GM21390 (cell line): ENCODE data around the gene CLDND2.

Source experiments
- ATAC-seq: cut with Tn5 transposase; IDR thresholded peaks from one replicate; pipeline ENCODE4 v1.9.1; 2021; ENCODE audit not compliant: unreplicated experiment

CLDND2 gene

DNA sequence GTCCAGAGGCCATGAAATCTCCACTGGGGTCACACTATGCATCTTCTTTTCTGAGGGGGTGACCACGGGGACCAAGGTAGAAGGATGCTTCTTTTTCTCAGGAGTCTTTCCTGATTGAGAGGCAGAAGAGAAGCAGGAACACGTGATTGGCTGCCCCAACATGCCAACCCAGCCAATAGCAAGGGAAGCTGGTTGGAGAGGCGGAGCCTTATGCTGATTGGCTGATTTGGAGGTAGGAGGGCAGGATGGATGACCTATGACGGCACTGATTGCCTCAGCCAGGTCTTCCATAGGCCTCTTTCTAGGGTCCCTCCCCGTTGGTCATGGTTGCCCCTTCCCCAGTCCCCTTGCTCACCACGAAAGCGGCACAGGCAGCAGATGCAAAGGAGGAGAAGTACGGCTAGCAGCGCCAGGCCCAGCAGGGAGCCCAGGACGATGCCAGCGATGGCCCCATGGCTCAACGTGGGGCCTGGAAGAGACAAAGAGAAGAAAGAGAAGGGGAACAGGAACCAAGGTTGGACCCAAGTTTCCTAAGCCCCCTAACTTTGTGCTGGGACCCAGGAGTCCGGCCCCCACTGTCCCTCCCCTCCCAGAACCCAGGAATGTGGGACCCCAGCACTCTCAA is 34.9 kb downstream of the CLDND2 start:
- ATAC-seq: no peak

DNA sequence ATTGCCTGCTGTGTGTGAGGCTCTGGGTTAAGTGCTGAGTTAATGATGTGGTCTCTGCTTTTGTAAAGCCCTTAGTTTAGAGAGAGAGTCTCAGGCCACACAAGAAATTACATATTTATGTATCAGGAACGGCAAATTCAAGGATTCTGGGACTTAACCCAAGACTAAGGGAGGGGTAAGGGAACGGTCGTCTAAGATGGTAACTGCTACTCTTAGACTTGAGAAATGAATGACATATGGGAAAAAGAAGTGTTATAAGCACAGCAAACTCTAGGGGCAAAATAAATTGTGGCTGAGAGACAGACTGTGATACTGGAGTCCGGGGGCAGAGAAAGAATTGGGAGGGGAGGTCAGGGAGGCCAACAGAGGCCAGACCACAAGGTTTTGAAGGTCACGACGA is 37.1 kb downstream of the CLDND2 start:
- no peak for ATAC-seq

DNA sequence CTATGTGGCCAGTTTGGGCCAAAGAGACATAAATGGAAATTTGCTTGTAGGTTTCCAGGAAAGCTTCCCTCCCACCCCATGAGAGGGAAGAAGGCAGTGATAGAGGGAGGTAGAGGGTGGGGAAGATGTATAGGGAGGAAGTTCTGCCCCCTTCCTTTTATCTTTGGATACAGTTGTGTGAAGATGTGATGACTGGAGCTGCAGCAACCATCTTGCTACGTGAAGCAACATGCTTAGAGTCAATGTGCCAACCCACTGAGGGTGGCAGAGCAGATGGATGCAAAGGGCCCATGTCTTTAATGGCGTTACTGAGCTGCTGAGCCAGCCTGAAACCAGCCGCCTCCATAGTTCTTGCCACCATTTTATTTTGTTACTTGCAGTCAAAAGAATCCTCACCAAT is 37.6 kb downstream of the CLDND2 start:
- no peak for ATAC-seq

DNA sequence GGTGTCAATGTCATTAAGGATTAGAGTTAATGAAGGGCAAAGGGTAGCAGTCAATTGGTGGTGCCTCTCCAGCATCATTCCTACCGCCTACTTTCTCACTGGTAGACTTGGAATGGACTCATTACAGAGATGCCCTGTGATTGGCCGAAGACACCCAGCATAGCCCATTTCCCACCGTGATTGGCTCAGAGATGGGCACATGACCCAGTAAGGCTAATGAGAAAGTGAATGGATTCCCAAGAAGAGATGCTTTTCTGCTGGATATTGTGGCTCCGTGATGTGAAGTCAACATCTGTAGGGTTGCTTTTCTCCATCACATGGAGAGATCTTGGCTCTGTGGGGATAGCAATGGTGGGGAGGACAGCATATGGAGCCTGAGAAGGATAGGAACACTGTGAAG is 38.4 kb downstream of the CLDND2 start:
- ATAC-seq: no peak

DNA sequence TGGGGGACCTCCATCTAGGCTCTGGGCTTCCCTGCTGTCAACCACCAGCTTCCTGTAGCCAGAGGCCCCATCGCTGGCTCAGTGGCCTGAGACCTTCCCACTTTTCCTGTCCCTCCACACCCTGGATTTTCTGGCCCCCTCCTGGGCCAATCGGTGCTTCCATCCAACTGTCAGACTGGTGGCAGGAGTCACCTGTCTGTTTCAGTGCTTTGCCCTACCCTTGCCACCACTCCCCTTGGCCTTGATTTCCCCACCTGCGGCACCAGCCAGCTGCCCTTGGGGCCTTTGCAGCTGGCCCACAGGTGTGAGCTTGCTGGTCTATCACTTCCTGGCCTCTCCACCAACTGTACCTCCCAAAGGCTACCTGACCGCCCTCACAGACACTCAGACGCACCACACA is 39.4 kb downstream of the CLDND2 start:
- ATAC-seq: no peak

DNA sequence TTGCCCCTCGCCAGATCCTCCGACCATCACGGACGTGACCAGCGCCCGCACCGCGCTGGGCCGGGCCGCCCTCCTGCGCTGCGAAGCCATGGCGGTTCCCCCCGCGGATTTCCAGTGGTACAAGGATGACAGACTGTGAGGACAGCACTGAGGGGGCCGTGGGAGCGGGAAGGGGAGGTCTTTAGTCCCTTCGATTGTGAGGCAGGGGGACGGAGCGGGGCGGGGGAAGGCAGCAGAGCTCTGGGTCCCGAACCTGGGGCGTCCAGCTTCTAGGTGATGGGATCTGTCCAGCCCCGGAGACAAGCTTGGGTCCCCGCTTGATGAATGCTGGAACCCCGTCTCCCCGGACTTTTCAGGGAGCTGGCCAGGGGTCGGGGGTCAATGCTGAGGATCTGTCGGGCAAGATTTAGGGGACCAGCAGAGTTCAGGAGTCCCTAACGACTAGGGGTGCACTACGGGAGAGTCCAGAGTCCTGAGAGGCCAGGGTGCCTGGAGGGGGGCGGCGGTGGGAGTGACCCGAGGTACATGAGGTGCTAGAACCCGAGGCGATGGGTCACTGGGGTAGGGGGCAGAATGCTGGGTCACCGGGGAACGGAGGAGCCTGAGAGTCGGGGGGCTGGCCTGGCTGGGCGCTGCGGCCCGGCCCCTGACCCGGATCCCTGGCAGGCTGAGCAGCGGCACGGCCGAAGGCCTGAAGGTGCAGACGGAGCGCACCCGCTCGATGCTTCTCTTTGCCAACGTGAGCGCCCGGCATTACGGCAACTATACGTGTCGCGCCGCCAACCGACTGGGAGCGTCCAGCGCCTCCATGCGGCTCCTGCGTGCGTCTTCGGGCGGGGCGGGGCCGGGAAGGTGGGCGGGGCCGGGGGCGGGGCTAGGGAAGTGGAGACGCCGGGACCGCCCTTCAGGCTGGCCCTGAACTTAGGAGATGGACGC is 41.5 kb downstream of the CLDND2 start:
- ATAC-seq: no peak

DNA sequence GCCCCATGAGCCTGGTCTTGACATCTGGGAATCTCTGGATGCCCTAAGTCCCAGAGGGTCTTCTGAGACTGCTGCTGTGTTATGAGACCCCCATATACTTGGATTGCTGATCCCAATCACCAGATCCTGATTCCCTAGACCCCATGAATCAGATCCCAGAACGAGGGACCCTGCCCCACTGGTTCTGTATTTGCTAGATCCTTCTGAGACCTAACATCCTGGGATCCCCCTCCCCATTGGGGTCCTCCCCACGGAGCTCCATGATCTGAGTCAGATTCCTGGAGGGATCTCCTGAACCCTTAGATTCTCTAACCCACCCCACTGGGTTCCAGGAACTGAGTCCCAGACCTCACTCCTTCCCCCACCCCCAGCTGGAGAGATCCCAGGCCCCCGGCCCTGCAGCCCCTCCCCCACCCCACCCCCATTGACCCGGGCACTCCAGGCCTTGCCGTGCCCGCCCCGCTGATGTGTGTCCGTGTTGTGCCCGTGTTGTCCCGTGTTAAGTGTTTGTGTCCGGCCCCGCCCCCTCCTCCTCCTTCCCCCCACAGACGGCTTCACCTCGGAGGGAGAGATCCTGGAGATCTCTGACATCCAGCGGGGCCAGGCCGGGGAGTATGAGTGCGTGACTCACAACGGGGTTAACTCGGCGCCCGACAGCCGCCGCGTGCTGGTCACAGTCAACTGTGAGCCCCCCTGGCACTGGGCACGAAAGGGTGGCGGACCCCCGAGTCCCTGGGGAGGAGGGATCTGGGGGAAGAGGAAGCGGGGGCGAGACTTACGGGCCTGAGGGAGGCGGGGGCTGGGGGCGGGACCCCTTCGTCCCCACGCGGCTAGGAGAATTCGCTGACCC is 42.4 kb downstream of the CLDND2 start:
- no peak for ATAC-seq

DNA sequence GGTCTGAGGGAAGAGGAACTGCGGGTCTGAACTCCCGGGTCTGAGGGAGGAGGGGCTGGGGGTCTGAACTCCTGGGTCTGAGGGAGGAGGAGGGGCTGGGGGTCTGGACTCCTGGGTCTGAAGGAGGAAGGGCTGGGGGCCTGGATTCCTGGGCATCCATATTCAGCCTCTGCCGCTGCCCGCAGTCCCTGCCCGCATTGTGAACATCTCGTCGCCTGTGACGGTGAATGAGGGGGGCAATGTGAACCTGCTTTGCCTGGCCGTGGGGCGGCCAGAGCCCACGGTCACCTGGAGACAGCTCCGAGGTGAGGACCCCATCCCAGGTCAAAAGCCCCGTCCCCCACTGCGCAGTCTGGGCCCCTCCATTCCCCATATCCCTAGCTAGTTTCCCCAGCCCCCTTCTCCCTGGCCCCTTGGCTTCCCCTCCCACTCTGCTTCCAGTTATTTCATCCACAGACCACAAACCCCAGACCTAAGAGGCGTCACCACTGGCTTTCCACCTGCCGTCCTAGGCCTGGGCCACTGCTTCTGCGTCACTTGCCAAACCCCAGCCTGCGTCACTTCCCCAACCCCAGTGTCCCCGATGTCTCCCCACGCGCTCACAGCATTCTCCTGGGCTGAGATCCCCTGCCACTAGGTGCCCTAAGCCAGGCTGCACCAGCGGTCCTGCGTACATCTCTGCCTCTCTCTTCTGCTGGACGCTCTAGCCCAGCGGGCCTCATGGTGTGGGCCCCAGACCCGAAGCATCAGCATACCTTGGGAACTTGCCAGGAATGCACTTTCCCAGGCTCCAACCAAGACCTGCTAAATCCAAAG is 43.4 kb downstream of the CLDND2 start:
- ATAC-seq: no peak

DNA sequence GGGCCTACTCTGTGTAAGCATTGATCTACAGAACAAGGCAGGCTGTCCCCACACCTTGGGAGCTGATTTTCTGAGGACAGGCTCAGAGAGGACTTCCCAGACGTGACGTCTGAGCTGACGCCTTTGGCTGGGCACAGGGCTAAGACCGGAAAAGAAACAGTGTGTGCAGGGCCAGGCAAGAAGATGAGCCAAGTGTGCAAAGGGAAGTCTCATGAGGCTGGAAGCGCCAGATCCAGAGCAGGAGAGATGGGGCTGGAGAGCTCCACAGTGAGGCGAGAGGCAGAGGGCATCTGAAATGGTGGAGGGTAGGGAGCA is 44.7 kb downstream of the CLDND2 start:
- ATAC-seq: no peak

DNA sequence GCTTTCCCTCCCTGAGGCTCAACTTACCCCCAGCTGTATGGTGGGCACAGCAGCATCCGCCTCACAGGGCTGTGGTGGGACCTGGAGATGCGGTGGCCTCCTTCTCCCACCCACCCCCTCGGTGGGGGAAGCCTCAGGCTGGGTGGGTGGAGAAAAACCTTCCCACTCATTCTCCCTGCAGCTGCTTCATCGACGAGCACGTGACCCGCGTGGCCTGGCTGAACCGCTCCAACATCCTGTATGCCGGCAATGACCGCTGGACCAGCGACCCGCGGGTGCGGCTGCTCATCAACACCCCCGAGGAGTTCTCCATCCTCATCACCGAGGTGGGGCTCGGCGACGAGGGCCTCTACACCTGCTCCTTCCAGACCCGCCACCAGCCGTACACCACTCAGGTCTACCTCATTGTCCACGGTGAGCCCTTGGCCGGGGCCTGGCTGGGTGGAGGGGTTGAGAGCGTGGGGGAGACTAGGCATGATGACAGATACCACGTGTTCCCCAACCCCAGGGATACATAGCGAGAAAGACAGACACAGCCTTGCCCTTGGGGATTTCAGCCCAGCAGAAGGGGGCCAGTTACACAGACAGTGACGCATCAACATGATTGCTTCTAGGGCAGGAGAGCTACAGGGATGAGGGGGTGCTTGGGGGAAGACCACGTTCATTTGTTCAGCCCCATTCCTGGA is 45.2 kb downstream of the CLDND2 start:
- ATAC-seq: no peak

DNA sequence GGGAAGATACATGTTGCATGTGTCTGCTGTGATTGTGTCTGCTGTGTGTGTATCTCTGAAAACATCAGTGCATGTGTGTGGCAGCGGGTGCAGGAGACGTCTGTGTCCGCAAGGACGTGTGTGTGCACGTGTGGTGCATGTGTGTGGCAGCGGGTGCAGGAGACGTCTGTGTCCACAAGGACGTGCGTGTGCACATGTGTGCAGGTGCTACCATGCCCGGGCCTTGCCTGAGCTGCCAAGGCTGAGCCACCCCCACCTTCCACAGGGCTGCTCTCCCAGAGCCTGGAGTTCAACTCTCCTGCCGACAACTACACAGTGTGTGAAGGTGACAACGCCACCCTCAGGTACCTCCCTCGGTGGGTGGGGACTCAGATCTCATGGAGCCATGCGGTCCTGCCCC is 47.0 kb downstream of the CLDND2 start:
- no peak for ATAC-seq

DNA sequence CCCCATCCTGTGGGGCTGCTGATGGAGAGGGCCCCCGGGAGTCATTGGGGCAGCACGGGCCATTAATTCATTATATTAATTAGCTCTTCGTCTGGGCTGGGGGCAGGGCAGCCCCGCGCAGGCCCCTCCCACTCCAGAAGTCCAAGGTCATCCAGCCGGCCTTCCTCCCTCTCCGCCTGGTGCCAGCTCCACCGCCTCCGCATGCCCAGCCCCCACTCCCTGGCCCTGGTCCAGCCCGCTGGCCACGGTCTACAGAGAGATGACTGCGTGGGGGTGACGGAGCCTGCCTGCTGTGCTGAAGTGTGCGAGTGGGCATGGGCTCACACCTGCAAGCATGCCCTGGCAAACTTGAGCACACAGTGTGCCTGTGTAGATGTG is 48.5 kb downstream of the CLDND2 start:
- ATAC-seq: no peak

DNA sequence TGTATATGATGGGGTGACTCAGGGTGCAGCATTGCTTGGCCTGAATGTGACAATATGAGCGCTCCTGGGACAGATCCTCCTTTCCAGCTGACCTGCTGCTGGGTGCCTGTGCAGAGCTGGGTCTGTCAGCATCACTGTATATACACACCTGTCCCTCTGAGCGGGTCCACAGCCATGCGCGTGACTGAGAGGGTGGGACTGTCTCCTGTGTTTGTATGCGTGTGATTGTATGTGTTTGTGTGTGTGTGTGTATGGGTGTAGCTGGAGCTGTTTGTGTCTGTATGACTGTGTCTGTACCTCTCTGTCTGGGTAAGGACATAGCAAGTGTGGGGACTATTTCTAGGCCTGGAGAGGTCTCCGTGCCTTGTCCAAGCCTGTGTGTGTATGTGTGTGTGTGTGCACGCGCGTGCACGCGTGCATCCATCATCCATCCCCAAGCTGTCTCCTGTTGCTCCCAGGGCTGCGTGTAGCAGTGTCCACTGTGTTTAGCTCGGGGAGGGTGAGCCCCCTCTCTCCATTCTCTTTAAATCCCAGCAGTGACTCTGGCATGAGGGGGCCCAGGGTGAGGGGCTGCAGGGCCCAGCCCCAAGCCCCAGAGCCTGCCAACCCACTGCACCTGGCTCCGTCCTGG is 49.0 kb downstream of the CLDND2 start:
- ATAC-seq: no peak

DNA sequence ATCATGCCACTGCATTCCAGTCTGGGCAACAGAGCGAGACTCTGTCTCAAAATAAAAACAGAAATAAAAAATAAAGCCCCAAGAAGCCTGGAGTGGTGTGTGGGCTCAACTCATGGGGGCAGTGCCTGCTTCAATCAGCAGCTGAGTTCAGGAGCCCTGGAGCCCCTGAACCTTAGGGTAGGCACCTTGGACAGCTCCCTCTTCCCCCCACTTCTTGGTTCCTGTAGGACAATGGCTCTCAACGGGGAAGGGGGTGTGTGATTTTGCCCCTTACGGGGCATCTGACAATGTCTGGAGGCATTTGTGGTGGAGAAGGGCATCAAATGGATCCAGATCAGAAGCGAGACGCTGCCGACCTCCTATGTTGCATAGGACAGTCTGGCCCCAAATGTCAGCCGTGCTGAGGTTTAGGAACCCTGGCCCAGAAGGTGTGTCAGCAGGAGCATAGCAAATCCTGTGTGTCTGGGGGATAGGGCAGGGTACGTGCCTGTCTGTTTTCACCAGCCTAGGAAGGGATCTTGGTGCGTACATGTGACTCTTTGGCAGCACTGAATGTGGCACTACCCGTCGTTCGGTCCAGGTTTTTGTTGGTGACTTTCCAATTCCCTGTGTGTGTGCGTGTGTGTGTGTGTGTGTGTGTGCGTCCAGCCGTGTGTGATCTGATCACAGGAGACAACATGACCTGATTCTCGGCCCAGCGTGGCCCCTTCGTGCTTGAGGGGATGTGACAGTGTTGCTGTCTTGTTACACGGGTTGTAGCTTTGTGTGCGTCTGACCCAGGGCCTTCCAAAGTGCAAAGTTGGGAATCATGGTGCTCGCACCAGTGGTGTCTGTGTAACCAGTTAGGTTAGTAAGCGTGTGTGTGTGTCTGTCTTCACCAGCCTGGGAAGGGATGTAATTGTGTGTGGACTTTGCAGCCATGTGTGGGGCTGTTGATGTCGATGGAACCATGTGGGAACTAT is 49.8 kb downstream of the CLDND2 start:
- no peak for ATAC-seq

DNA sequence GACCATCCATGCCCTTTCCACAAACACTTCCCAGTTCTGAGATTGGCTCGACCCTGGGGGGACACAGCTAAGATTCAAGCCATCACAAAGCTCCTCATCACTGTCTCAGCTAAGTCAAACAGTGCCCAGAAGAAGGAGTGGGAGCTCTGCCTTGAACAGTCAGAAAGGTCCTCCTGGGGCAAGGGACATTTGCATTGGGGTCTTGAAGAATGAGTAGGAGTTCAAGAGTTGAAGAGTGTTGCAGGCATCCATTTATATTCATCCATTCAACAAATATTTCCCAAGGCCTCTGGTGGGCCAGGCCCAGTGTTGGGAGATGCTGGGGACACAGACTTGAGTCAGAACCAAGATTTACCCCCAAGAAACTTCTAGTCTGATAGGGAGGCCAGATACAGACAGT is 50.8 kb downstream of the CLDND2 start:
- no peak for ATAC-seq

DNA sequence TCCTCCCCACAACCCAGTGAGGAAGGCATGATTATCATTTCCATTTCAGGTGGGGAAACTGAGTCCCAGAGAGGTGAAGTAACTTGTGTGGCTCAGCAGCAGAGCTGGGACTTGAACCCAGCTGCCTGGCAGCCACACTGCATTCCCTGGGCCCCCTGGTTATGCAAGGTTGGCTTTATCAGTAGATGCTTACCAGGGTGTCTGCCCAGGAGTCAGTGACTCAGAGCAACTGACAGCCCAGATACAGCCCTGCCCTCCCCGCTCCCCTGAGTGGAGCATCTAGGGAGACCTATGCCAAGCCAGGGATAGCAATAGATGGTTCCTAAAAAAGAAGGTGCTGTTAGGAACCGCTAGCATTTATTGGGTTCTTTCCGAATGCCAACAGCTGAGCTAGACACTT is 51.4 kb downstream of the CLDND2 start:
- no peak for ATAC-seq
